ENCODE data around the gene GLIS1. TPM values are rescaled to one million over a fixed set of nuclear protein-coding genes. Genes with fewer than 3 reads are reported as not detected.

The GLIS1 gene
- total RNA-seq, 1 experiment from 2014 or later = 0.39 TPM

- H3K27ac ChIP-seq (ENCODE audit: low read depth, low read length) = no peak overlapping the region
- H3K27me3 ChIP-seq (ENCODE audit: insufficient read depth, low read length) = no peaks in the 10 kb centered on the region
- H3K4me3 ChIP-seq (replicated peaks in 1 of 2; ENCODE audit: low read depth in 1 of 2, low read length in 2 of 2) = no peak overlapping the region
- ChIA-PET CTCF (no interaction called here), POLR2A (no interaction called here), RAD21 (ENCODE audit: low non-redundant PET in 1 of 2, low total read pairs in 2 of 2, uncharacterized antibody in 2 of 2, unreplicated experiment in 2 of 2) (no interaction called here)
- H3K4me2 ChIP-seq (ENCODE audit: low read length) = no peak overlapping the region
- no peaks in the 10 kb centered on the region for H3K9me2 ChIP-seq (ENCODE audit: insufficient read depth)
- no peaks in the 10 kb centered on the region for H3K36me3 ChIP-seq (ENCODE audit: control insufficient read depth in 1 of 2, insufficient read depth in 2 of 2, low read length in 2 of 2)
- no TSS peak for BruUV-seq (replicated peaks)
- no peak overlapping the region for H2AFZ ChIP-seq (ENCODE audit: low read depth, low read length, poor library complexity, severe bottlenecking)
- no peaks in the 10 kb centered on the region for H4K20me1 ChIP-seq (ENCODE audit: insufficient read depth)
- intact Hi-C loops (cut with micrococcal nuclease) = no loop called here
- H3K4me1 ChIP-seq (ENCODE audit: control insufficient read depth in 1 of 2, insufficient read depth in 2 of 2, low read length in 2 of 2) = peaks cover 0 to 7% of the 10 kb centered on the region in 2 experiments; a peak in 2 of 4 replicates
- DNase-seq (ENCODE audit: low read depth, low spot score) = no peak
- no peak overlapping the region for H3K9ac ChIP-seq (ENCODE audit: low read length)
- no peak for ATAC-seq
- H3K9me3 ChIP-seq (ENCODE audit: control insufficient read depth in 1 of 2, insufficient read depth in 1 of 2, low read depth in 1 of 2, low read length in 2 of 2) = no peaks in the 10 kb centered on the region
- no peaks in the 10 kb centered on the region for H3K79me2 ChIP-seq (ENCODE audit: insufficient read depth, low read length)
- TF ChIP-seq EZH2phosphoT487 (IDR thresholded peaks at IDR 0.05; ENCODE audit: borderline replicate concordance) = no peak
These were observed 225.9 kb downstream of the GLIS1 start for GRCh38 chr1:53512807-53513755.

- DNase-seq (ENCODE audit: low read depth, low spot score) = no peak
- CTCF ChIA-PET = no interaction called here
- no peak overlapping the region for H3K27ac ChIP-seq (ENCODE audit: low read depth, low read length)
These were observed 226.8 kb downstream of the GLIS1 start for GRCh38 chr1:53511933-53512806.

More at GRCh38 chr1:53511933-53512806, 226.8 kb downstream of the GLIS1 start:
- H3K79me2 ChIP-seq (ENCODE audit: insufficient read depth, low read length) = no peaks in the 10 kb centered on the region
- intact Hi-C loops (cut with micrococcal nuclease) = no loop called here
- H3K9me2 ChIP-seq (ENCODE audit: insufficient read depth) = no peaks in the 10 kb centered on the region
- H3K4me3 ChIP-seq (replicated peaks in 1 of 2; ENCODE audit: low read depth in 1 of 2, low read length in 2 of 2) = no peak overlapping the region
- no peak for TF ChIP-seq ZBTB33 (IDR thresholded peaks at IDR 0.05; ENCODE audit: extremely low read depth, insufficient replicate concordance, low read length)
- no peak for TF ChIP-seq EZH2 (IDR thresholded peaks at IDR 0.05)
- TF ChIP-seq REST (IDR thresholded peaks at IDR 0.05; ENCODE audit: low read depth) = no peak
- TF ChIP-seq POLR2A (IDR thresholded peaks at IDR 0.05; ENCODE audit: borderline replicate concordance, extremely low read depth, insufficient read depth, insufficient read length) = no peak
- TF ChIP-seq CBX3 (IDR thresholded peaks at IDR 0.05; ENCODE audit: low read depth) = no peak
- no peak for TF ChIP-seq TCF7L2 (IDR thresholded peaks at IDR 0.05; ENCODE audit: borderline replicate concordance, extremely low read depth, insufficient read depth, insufficient read length)
- no peak for TF ChIP-seq ATF3 (IDR thresholded peaks at IDR 0.05)
- TF ChIP-seq SIN3A (IDR thresholded peaks at IDR 0.05; ENCODE audit: low read depth) = no peak
- no peak overlapping the region for H3K9ac ChIP-seq (ENCODE audit: low read length)
- ChIA-PET POLR2A (no interaction called here), RAD21 (ENCODE audit: low non-redundant PET in 1 of 2, low total read pairs in 2 of 2, uncharacterized antibody in 2 of 2, unreplicated experiment in 2 of 2) (no interaction called here)
- no peak overlapping the region for H3K4me2 ChIP-seq (ENCODE audit: low read length)
- no peak overlapping the region for H2AFZ ChIP-seq (ENCODE audit: low read depth, low read length, poor library complexity, severe bottlenecking)
- H3K4me1 ChIP-seq (ENCODE audit: control insufficient read depth in 1 of 2, insufficient read depth in 2 of 2, low read length in 2 of 2) = peaks cover 0 to 7% of the 10 kb centered on the region in 2 experiments; a peak in 2 of 4 replicates
- no peak for ATAC-seq
- H4K20me1 ChIP-seq (ENCODE audit: insufficient read depth) = no peaks in the 10 kb centered on the region
- no peaks in the 10 kb centered on the region for H3K36me3 ChIP-seq (ENCODE audit: control insufficient read depth in 1 of 2, insufficient read depth in 2 of 2, low read length in 2 of 2)
- BruUV-seq (replicated peaks) = no TSS peak
- no peaks in the 10 kb centered on the region for H3K9me3 ChIP-seq (ENCODE audit: control insufficient read depth in 1 of 2, insufficient read depth in 1 of 2, low read depth in 1 of 2, low read length in 2 of 2)
- no peaks in the 10 kb centered on the region for H3K27me3 ChIP-seq (ENCODE audit: insufficient read depth, low read length)
